Sigmoid colon (tissue), 7 donors: Measurements from ENCODE around the gene IDNK. TPM values are rescaled to one million over a fixed set of nuclear protein-coding genes. Genes with fewer than 3 reads are reported as not detected.

Source experiments
- DNase-seq: peaks from one replicate; pipeline ENCODE4 v3.0.0-alpha.2; 2019
- H3K27ac ChIP-seq, 4 donors: fragments of 200-600 bp; sonication (generic); one replicate each; pipeline ENCODE4 v1.5.1; 2016 to 2019; ENCODE audit warnings: mild to moderate bottlenecking in 1 of 4
- H3K27me3 ChIP-seq, 3 donors: fragments of 200-600 bp; sonication (generic); one replicate each; pipeline ENCODE4 v1.5.1; 2019; ENCODE audit warnings: mild to moderate bottlenecking in 1 of 3
- H3K36me3 ChIP-seq, 4 donors: fragments of 200-600 bp; sonication (generic); one replicate each; pipeline ENCODE4 v1.5.1; 2016 to 2019
- H3K4me1 ChIP-seq, 4 donors: fragments of 200-600 bp; sonication (generic); one replicate each; pipeline ENCODE4 v1.5.1; 2017 to 2019
- H3K4me3 ChIP-seq, 4 donors: fragments of 200-600 bp; sonication (generic); one replicate each; pipeline ENCODE4 v1.5.1; 2017 to 2019; ENCODE audit warnings: mild to moderate bottlenecking in 2 of 4, moderate library complexity in 1 of 4
- H3K9me3 ChIP-seq, 4 donors: fragments of 200-600 bp in 3 of 4; sonication (generic) in 3 of 4; one replicate each; pipeline versions ENCODE4 v1.5.1 to v1.6.1; 2013 to 2019
- CTCF ChIP-seq, 4 experiments: fragments of 450-650 bp in 3 of 4; fragments of 200-600 bp in 1 of 4; IDR thresholded peaks; one replicate each; pipeline ENCODE4 v1.5.1; 2016 to 2019; ENCODE audit warnings: antibody characterized with exemption in 4 of 4, mild to moderate bottlenecking in 3 of 4, moderate library complexity in 2 of 4
- EP300 ChIP-seq, 4 donors: sonication (generic); formaldehyde crosslinking; IDR thresholded peaks; one replicate each; pipeline ENCODE4 v1.6.1; 2017; ENCODE audit warnings: antibody characterized with exemption in 4 of 4
- POLR2A ChIP-seq, 2 donors: fragments of 450-650 bp; IDR thresholded peaks; one replicate each; pipeline ENCODE4 v1.6.1; 2016; ENCODE audit warnings: antibody characterized with exemption in 2 of 2, mild to moderate bottlenecking in 2 of 2, moderate library complexity in 2 of 2
- POLR2AphosphoS5 ChIP-seq, 4 donors: sonication (generic); formaldehyde crosslinking; IDR thresholded peaks; one replicate each; pipeline ENCODE4 v1.6.1; 2017; ENCODE audit warnings: antibody characterized with exemption in 4 of 4
- WGBS, 2 donors: extraction: QIAGEN DNeasy Blood & Tissue Kit; methylation state at CpG; one replicate each; pipeline ENCODE4 v1.1.7; 2013; 5-methylcytosine and 5-hydroxymethylcytosine counted together
- intact Hi-C: fragments of 100-400 bp; cut with DNase I; formaldehyde crosslinking; loops from one replicate; pipeline ENCODE4 v1.15.1; 2023
- polyA plus RNA-seq, 3 donors: library from polyadenylated mRNA; stranded (reverse); fragments of 200-250 nt; gene quantifications; one replicate each; pipeline ENCODE4 v1.2.3, GENCODE V29; 2013
- total RNA-seq, 4 donors: library from RNA; depleted of rRNA; stranded (reverse); fragments of >200 nt; gene quantifications; one replicate each; pipeline ENCODE4 v1.1.0, GENCODE V29; 2016
- donor health status: healthy with polysubstance abuse.
- donor health status: Bipolar disorder and iron deficiency.
- donor health status: healthy.

Gene IDNK
- total and polyA plus RNA-seq, 7 donors = 3.3 to 22.2 (median 9.4) TPM

GRCh38 chr9:83629433-83630104 is 6.6 kb downstream of the IDNK start:
- DNase-seq = no peak
- Histone ChIP-seq H3K27me3 (no peaks in the 10 kb centered on the region), H3K9me3 (no peaks in the 10 kb centered on the region), H3K36me3 (peaks cover 0 to 17% (median 0%) of the 10 kb centered on the region in 4 donors), H3K4me1 (no peaks in the 10 kb centered on the region), H3K4me3 (no peak overlapping the region), H3K27ac (no peak overlapping the region)
- TF ChIP-seq CTCF (IDR thresholded peaks at IDR 0.05) = no peak
- no peak for TF ChIP-seq POLR2A (IDR thresholded peaks at IDR 0.05)
- TF ChIP-seq POLR2AphosphoS5 (IDR thresholded peaks at IDR 0.05) = no peak
- TF ChIP-seq EP300 (IDR thresholded peaks at IDR 0.05) = no peak
- intact Hi-C loops = no loop called here
- WGBS, 2 donors = 68 to 80% methylated on average over 7 of the region's 7 CpGs

GRCh38 chr9:83630938-83631457 is 8.1 kb downstream of the IDNK start:
- DNase-seq = no peak
- intact Hi-C loops = no loop called here
- H3K36me3 ChIP-seq = peaks cover 0 to 17% (median 0%) of the 10 kb centered on the region in 4 donors
- H3K4me3 ChIP-seq = no peak overlapping the region
- TF ChIP-seq CTCF (IDR thresholded peaks at IDR 0.05) (no peak), EP300 (IDR thresholded peaks at IDR 0.05) (no peak), POLR2A (IDR thresholded peaks at IDR 0.05) (no peak), POLR2AphosphoS5 (IDR thresholded peaks at IDR 0.05) (no peak)
- H3K27ac ChIP-seq = no peak overlapping the region
- no peaks in the 10 kb centered on the region for H3K4me1 ChIP-seq
- H3K27me3 ChIP-seq = no peaks in the 10 kb centered on the region
- no peaks in the 10 kb centered on the region for H3K9me3 ChIP-seq
- 64 to 70% methylated on average over 11 of the region's 11 CpGs for WGBS, 2 donors

DNA sequence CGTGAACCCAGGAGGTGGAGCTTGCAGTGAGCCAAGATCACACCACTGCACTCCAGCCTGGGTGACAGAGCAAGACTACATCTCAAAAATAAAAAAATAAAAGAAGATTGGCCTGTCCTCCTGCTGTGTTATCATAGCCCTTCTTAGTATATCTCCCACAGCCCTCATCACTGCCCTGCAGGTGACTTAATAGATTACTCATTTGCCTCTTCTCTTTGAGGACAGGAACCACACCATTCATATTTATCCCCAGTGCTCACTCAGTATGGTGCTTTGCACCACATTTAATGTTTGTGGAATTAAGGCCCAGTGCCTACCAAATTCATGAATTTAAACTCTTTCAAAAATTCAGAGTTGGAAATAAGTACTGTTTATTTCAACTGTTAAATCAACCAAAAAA is 10.3 kb downstream of the IDNK start:
- whole genome bisulfite sequencing, 2 donors = 100% methylated on average over 1 of the region's 1 CpG
- no peaks in the 10 kb centered on the region for H3K9me3 ChIP-seq
- no peak overlapping the region for H3K4me3 ChIP-seq
- no peaks in the 10 kb centered on the region for H3K27me3 ChIP-seq
- peaks cover 0 to 8% (median 0%) of the 10 kb centered on the region in 4 donors for H3K36me3 ChIP-seq
- no peak for DNase-seq
- no peak overlapping the region for H3K27ac ChIP-seq
- no peaks in the 10 kb centered on the region for H3K4me1 ChIP-seq
- TF ChIP-seq POLR2AphosphoS5 (IDR thresholded peaks at IDR 0.05) (no peak), POLR2A (IDR thresholded peaks at IDR 0.05) (no peak), CTCF (IDR thresholded peaks at IDR 0.05) (no peak)
- intact Hi-C loops = no loop called here

DNA sequence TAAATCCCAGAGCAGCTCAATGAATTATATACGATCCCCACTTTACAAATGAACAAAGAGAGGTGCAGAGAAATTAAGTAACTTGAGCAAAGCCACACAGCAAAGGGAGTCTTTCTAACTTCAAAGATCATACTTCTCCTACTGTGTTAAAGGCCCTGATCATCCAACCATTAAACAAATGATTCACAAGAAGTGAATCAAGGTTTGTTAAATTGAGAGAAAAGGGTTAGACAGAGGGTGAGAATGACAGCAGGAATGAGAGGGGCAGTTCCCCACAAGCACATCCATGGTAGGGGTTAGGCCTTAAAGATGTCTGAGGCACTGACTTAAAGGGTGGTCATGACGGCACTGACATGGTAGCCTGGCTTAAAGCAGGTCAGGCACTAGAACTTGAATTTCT is 10.7 kb downstream of the IDNK start:
- Histone ChIP-seq H3K4me3 (no peak overlapping the region), H3K36me3 (peaks cover 0 to 8% (median 0%) of the 10 kb centered on the region in 4 donors), H3K27ac (no peak overlapping the region), H3K4me1 (no peaks in the 10 kb centered on the region), H3K27me3 (no peaks in the 10 kb centered on the region), H3K9me3 (no peaks in the 10 kb centered on the region)
- TF ChIP-seq CTCF (IDR thresholded peaks at IDR 0.05) (no peak), POLR2A (IDR thresholded peaks at IDR 0.05) (no peak), EP300 (IDR thresholded peaks at IDR 0.05) (no peak), POLR2AphosphoS5 (IDR thresholded peaks at IDR 0.05) (no peak)
- intact Hi-C loops = no loop called here
- WGBS, 2 donors = 94 to 95% methylated on average over 2 of the region's 2 CpGs
- no peak for DNase-seq

GRCh38 chr9:83636813-83637212 is 13.9 kb downstream of the IDNK start:
- Histone ChIP-seq H3K4me3 (no peak overlapping the region), H3K9me3 (no peaks in the 10 kb centered on the region), H3K4me1 (no peaks in the 10 kb centered on the region), H3K36me3 (no peaks in the 10 kb centered on the region), H3K27ac (no peak overlapping the region), H3K27me3 (no peaks in the 10 kb centered on the region)
- TF ChIP-seq POLR2AphosphoS5 (IDR thresholded peaks at IDR 0.05) (no peak), POLR2A (IDR thresholded peaks at IDR 0.05) (no peak)
- intact Hi-C loops = no loop called here
- no peak for DNase-seq
